ENCODE measurements around the gene C15orf39.

C15orf39 gene

GRCh38 chr15:75172284-75172820 is 29.3 kb upstream of the C15orf39 start:
- no peak for DNase-seq (ENCODE audit: low read depth)

DNA sequence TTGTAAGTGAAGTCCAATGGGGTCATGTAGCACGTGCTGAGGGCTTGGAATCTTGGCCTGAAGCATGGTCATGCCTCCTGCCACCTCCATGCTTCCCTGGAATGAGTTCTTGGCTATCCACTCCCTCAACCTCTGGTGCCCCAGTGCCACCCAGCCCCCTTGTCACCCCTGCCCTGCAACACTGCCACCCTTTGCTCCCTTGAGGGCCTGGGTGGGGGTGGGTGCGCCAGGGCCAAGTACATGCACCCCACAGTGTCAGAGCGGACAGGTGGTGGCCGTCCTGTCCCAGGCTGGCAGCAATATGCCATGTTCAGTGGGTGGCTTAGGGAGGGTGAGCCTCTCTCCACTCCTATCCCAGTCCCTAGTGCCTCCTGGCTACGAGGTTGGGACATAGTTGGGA is 27.6 kb upstream of the C15orf39 start:
- no peak for DNase-seq (ENCODE audit: low read depth)

DNA sequence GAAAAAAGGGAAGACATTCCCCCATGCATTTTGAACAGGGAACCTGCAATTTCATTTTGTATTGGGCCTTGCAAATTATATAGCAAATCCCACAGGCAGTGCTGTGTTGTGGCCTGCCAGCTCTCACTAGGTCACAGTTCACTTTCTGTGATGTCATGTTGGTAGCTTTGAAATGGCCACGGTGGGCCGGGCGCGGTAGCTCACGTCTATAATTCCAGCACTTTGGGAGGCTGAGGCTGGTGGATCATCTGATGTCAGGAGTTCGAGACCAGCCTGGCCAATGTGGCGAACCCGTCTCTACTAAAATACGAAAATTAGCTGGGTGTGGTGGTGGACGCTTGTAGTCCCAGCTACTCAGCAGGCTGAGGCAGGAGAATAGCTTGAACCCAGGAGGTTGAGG is 27.0 kb upstream of the C15orf39 start:
- DNase-seq (ENCODE audit: low read depth), result no peak

DNA sequence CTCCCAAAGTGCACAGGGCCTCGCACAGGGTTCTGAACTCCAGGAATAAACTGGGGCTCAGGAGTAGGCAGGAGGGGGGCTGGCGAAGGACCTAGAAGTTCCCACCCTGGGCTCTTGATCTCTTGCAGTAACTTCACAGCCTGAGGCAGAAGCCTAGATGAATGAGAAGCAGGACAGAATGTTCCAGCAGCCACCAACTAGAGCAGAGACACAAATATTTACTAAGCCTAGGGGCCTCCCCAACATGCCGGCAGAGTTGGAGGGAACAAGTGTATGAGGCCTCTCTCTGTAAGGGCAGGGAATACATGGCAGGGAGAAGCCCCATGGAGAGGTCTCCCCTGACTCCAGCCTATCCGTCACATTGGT is 25.3 kb upstream of the C15orf39 start:
- no peak for DNase-seq (ENCODE audit: low read depth)

DNA sequence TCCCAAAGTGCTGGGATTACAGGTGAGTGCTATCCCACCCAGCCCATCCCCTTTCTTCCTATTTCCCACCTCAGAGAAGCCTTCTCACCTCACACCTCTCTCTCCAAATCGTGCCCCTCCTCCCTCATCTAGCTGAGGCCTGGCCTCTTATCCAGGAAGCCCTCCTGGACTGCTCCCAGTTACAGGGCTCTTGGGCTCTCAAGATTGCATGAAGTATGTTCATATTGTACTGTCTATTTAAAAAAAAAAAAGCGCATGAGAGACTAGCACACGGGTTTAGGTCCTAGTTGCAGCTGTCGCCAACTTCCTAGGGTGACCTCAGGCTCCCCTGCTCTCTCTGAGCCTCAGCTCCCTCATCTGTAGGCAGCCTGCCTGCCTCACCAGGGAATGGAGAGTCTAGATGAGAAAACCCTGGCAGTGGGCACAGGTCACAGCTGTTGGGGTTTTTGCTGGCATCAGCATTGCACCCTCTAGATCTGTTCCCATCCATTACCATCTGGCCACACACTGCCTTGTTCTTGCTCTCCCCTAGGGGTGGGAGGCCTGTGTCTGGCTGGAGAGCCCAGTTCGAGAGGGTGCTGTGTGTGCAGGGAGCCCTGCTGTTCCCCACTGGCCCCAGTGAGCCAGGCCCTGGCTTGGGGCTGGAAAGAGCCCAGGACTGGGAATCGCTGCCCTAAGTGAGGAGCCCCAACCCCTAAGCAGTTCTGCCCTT is 24.2 kb upstream of the C15orf39 start:
- no peak for DNase-seq (ENCODE audit: low read depth)

DNA sequence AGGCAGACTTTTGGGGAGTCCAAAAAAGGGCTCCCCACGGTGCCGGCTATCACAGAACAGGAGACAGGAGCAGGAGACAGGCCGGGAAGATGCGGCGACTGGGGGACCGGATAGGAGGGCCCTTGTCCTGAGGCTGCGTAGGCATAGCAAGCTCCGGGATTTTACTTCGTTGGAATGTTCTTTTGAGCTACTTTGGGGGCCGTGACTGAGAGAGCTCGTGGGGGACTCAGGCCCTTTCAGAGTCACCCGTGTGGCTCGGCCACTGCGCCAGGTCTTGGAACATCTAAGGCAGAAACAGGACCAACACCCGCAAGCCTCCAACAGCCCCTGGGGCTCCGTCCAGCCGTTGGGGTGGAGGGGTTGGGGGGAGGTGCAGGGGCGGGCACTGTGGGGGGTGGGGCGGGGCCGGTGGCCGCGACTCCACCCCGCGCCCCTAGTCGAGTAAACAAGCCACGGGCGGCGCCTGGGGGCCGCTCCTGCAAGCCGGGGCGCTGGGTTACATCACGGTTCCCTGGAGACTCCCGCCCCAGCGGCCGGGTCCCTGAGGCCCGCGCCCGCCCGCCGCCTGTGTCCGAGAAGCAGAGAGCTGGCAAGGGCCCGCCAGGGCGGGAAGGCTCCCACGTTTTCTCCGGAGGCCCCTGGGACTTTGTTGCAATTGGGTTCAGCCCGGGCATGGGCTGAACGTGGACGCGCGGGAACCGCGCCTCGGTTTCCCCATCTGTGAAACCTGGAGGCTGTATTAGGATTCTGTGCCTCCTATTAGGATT is 23.3 kb upstream of the C15orf39 start:
- DNase-seq (ENCODE audit: low read depth), result no peak

- DNase-seq (ENCODE audit: low read depth), result no peak
These were observed 22.5 kb upstream of the C15orf39 start for GRCh38 chr15:75178938-75179745.

GRCh38 chr15:75179746-75180140 is 21.9 kb upstream of the C15orf39 start:
- no peak for DNase-seq (ENCODE audit: low read depth)

DNA sequence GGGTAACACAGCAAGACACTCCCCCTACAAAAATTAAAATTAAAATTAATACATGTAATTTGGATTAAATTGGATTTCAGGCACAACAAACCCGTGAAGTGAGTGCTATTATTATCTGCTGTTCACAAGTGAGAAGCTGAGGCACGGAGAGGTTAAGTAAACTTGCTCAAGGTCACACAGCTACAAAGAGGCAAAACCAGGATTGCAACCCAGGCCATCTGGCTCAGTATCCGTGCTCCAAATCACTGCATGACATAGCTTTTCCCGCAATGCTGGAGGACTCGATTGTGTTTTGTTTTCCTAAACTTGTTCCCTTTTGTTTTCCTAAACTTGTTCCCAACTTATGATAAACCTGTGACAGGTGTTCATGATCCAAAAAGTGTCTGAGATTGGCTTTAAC is 19.9 kb upstream of the C15orf39 start:
- DNase-seq (ENCODE audit: low read depth), result no peak

DNA sequence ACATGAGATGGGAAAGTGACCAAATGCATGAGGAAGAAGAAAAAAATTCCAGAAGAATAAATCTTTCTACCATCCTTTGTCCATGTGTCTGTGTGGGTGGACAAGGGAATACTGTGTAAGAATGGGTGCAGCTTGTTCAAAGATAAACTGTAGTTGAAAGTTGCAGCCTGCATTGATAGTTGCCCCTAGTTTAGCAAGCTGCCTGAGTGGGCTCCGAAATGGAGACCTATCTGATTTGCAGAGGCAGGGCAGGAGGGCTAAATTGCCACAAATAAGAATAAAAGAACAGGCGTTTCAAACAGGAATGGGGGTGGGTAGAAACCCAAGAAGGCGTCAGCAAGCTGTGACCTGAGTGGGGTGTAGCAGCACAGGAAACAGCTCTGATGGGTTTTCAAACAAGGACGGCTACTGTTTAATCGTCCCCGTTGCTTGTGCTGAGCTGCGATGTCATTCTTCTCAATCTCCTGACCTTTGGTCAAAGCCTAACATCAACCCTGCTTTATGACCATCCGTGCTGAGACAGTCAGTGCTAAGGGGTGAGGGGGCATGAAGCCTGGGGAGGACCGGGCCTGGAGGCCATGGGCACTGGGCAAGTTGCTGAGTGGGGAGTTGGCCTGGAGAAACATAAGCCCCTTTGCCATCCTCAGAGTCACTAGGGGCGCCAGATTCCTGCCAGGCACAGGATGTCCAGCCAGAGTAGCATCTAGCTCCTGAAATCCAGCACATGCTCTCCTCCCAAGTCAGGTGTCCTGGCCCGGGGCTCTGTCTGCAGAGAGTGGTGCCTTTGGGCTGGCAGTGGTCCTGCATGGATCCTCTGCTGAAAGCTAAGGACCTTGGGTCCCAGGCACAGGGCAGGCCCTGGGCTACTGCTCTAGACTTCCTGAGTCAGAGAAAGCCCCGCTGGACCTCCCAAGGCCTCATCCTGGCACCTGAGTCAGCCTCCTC is 19.2 kb upstream of the C15orf39 start:
- DNase-seq (ENCODE audit: low read depth), result no peak

- no peak for DNase-seq (ENCODE audit: low read depth)
These were observed 16.2 kb upstream of the C15orf39 start for GRCh38 chr15:75185271-75186029.

DNA sequence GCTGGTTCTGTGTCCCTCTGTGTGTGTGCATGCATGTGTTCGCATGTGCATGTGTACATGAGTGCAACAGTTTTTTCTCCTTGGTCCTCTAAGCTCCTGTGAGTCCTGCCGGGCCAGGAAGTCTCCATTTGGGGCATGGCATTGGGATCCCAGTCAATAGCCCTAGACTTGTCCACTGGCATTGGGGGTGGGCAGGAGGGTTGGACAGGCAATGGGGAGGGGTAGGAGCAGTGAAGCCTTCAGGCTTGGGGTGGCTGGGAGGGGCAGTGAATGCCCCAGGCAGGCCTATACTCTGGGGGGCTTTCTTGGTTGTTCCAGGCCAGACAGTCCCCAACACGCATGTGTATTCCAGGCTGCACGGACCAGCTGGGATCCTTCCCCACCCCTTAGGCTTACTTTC is 15.6 kb upstream of the C15orf39 start:
- DNase-seq (ENCODE audit: low read depth), result no peak

GRCh38 chr15:75188499-75188898 is 13.2 kb upstream of the C15orf39 start:
- no peak for DNase-seq (ENCODE audit: low read depth)

DNA sequence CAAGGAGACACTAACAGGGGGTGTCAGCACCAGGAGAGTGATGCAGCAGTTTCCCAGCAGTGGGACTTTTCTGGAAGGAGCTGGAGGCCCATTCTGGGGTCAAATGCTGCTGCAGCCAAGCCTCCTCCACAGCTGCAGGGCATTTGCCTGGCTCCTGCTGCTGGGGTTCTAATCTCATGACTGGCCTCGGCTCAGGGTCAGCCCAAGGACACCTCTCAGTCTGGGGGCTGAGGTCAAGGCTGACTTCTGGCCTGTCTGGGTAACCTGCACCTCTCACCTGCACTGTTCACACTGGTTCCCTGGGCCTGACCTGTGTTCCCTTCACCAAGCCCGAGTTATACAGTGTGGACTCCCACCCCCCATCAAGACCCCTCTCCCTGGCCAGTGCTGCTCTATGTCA is 10.4 kb upstream of the C15orf39 start:
- DNase-seq (ENCODE audit: low read depth), result no peak

GRCh38 chr15:75192307-75192706 is 9.4 kb upstream of the C15orf39 start:
- no peak for DNase-seq (ENCODE audit: low read depth)

DNA sequence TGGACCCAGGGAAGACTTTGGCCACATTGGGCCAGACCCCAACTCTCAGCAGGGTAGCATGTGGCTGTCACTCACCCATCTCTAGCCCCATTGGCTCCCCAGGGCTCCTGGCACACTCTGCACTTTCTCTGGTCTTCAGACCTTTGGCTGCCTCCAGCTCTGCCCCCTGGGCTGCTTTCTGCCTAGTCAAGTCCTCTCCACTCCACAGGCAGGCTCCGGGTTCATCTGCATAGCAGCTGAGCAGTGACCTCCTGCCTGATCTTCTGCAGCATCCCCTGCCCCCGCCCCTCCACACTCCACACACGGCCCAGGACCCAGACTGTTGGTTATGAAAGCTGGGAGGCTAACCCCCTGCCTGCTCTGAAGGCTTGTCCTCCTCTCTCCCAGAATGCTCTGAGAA is 8.4 kb upstream of the C15orf39 start:
- no peak for DNase-seq (ENCODE audit: low read depth)

GRCh38 chr15:75193976-75194375 is 7.7 kb upstream of the C15orf39 start:
- DNase-seq (ENCODE audit: low read depth), result no peak

- no peak for DNase-seq (ENCODE audit: low read depth)
These were observed 7.3 kb upstream of the C15orf39 start for GRCh38 chr15:75194397-75194796.

- no peak for DNase-seq (ENCODE audit: low read depth)
These were observed 6.4 kb upstream of the C15orf39 start for GRCh38 chr15:75195122-75195765.

DNA sequence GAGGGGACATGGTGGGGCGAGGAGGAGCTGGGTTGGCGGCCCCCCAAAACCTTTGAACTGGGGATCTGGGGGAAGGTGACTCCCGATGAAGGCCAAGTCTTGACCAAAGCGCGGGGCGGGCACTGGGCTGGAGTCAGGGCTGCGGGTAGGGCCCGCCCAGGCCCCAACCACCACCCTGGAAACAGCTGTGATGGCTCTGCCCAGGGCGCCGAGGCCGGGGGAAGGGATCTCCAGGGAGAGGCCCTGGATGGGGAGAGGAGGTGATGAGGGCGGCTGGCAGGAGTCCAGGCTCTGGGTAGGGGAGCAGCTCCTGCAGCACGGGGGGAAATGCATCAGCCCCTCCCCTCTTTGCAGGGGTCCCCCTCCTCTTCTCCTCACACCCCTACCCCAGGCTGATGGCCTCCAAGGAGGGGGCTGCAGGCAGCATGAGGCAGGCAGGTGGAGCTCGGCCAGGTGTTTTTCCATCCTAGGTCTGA is 5.9 kb upstream of the C15orf39 start:
- no peak for DNase-seq (ENCODE audit: low read depth)
